Fibroblast of skin of scalp (primary cell): ENCODE measurements around the gene HLF.
A peak's percentile ranks its signal among the peaks of the same experiment; 100 is the strongest.

Experiments
- DNase-seq: peaks from one replicate; pipeline ENCODE4 v3.0.0-alpha.2; 2013

Gene HLF

DNA sequence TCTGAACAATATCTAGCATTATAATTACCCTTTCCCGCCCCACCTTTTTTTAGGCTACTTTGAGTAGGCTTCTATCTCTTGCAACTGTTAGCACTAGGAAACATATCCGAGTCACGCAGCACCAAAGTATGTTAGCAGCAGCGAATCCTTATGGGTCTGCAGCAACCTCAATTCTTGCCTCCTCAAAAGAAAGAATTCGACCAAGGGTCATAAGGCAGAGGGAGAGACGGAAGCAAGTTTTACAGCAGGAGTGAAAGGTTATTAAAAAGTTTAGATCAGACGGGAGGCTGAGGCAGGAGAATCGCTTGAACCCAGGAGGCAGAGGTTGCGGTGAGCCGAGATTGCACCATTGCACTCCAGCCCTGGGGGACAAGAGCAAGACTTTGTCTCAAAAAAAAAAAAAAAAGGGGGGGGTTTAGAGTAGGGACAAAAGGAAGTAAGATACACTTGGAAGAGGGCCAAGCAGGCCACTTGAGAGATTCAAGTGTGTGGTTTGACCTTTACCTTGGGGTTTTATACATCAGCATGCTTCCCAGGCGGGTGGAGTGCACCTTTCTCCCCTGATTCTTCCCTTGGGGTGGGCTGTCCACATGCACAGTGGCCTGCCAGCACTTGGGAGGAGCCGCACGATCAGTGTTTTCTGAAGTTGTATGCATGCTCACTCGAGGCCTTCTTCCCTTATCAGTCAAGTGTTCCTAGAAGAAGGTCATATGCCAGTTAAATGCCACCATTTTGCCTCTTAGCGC, 67.7 kb downstream of the HLF start:
- no peak for DNase-seq

DNA sequence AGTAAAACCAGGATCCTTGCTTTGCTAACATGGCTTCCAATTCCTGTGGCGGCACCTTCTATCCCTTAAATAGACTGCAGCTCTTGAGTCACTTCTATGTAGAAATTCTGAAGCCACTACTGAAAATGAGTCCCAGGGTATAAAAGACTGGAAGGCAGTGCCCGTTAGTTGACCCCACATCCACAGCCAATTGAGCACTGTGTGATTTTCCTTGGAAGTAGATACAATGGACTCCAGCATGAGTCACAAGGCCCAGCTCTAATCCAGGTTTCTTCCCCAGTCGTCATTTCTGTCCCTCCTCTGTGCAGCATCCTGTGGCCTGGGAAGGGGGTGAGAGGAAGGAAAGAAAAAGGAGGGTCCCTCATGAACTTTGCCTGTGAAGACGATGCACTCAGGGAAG, 69.5 kb downstream of the HLF start:
- DNase-seq, result peak; percentile 44

GRCh38 chr17:55334881-55335540, 70.3 kb downstream of the HLF start:
- DNase-seq, result no peak

DNA sequence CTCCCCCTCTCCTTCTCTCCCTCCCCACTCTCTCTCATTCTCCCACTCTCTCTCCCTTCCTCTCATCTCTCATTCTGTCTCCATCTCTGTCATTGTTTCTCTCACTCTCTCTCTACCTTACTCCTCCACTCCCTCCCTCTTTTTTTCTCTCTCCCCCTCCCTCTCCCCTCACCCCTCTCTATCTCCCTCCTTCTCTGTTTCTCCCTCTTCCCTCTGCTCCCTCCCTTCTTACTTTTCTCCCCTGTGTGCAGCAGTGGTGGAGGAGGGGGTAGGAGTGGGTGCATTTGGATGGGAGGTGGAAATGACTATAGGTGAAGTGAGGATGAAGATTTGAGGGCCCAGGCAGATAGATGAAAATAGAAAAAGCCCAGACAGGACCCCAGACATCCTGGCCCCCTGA, 70.9 kb downstream of the HLF start:
- DNase-seq, result no peak

DNA sequence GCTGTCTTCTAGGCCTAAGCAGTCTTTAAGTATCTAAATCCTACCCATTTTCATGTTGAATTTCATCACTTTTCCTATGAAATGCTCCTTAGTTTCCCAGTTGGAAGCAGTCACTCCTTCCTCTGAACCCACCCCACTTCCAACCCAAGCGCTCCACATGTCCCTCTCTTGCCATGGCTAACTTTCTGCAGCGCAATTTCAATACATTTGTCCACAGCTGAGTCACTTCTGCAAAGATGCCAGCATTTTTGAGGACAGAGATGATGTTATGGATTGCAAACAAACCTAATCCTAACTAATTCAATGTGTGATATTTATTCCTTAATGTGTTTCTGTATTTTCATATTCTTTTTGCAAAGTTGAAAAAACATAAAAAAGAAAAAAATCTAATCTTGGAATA, 71.7 kb downstream of the HLF start:
- peak; percentile 33 for DNase-seq

GRCh38 chr17:55340176-55340575, 75.4 kb downstream of the HLF start:
- no peak for DNase-seq

- DNase-seq, result no peak
These were observed 75.9 kb downstream of the HLF start for GRCh38 chr17:55340686-55341085.

GRCh38 chr17:55341432-55341831, 76.7 kb downstream of the HLF start:
- DNase-seq, result peak; percentile 62

DNA sequence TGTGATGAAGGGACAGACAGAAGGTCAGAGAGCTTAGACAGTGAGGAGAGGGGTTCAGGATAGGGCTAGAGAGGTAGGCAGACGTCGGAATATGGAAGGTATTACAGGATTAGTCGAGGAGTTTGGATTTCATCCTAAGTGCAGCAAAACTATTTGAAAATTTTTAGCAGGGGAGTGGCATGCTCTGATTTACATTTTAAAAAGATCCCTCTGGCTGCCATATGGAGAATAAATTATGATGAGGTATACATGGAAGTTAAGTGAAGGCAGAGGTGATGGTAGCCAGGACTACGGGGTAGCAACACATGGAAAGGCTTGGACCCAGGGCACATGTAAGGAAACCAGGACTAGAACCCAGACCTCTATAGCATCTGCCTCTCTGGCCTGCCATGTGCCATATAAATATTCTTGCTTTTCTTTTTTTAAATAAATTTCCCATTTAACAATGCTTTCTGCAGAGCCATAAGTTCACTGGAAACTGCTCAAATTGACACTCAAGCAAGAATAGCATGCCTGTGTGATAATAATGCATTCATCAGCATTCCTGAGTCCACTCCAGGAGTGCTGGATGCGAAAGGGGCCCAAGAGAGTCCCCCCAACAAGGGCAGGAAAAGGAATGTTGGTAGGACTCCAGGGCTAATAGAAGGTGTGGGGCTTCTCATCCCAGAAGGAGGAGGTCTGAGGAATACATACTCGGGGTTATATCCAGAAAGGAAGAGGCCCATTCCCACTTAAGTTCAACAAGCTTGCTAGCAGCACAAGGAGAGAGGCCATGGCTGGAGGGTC, 78.2 kb downstream of the HLF start:
- no peak for DNase-seq

GRCh38 chr17:55343900-55344513, 79.2 kb downstream of the HLF start:
- DNase-seq, result no peak

DNA sequence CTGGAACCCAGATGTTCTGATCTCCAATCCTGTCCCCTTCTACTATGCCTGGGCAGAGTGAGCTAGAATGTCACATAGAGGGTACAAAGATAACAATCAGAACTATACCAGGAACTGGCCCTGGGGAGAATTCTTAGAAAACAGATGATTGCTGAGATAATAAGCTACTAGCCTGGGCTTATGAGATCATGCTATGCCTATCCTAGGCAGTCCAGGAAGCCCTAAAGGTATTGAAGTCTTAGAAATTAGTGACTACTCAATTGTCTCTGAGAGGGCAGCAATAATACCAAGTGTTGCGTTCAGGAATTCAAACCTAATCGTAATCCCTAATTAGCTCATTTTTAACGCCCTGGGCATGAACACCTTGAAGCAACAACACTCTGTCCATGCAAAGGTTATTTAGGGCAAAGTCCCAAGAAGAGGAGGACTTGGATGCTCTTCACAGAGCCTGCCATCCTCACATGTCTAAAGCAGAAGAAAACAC, 79.8 kb downstream of the HLF start:
- no peak for DNase-seq

- DNase-seq, result no peak
These were observed 80.4 kb downstream of the HLF start for GRCh38 chr17:55345132-55345531.

DNA sequence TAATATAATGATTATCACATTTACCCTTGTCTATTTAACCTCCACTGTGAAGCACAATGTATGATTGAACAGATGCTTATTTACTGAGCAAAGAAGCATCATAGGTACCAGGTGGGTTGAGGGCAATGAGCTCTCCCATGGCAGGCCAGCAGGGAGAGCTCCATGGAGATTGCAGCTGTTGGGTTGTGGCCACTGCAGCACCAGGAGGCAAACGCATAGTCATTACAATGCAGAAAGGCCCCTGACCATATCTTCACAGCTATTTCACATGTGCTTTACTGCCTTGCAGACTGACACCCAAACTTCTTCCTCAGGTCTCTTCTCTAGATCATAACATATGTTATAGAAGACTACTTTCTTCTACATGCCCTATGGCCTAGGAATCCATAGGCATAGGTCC, 81.9 kb downstream of the HLF start:
- DNase-seq, result no peak

- no peak for DNase-seq
These were observed 82.6 kb downstream of the HLF start for GRCh38 chr17:55347341-55347740.

DNA sequence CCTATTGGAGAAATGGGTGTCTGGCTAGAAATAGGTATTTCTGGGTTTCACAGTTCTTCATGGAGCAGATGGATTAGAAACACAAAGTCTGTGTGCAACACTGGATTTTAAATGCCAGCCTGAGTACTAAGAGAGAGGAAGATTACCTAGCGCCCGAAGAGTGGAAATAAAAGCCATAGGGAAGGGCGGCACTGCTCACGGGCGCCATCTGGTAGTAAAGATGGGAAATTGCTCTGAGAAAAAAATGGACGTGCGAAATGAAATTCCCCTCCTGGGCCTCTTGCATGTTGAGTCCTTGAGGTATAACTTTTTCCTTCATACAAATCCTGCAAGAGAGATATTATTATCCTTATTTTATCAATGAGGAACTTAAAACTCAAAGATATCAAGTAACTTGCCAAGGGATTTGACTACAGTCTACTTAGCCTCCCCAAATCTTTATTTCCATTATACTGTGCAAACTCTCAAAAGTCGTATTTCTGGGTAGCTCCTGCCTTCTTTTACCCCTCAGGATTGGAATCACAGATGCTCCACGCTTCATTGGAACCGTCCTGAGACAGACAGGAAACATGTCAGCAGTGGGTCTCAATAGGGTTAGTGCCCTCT, 84.1 kb downstream of the HLF start:
- peak; percentile 50 for DNase-seq

GRCh38 chr17:55350825-55351205, 86.1 kb downstream of the HLF start:
- DNase-seq, result no peak

DNA sequence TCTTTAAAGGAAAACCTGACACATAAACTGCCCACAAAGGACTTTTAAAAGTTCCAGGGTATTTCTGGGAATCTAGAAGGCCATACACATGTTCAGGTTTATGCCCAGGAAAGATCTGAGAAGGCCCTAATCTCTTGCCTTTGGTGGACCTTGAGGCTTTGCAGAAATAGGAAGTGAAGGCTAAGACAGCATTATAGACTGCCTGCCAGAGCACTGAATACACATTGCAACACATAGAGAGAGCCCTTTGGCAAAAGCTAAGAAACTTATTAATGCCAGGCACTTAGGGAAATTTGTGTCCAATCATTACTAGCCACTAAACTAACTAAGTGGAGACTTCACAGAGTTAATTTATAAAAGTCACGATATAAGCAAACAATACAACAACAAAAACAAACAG, 86.5 kb downstream of the HLF start:
- DNase-seq, result no peak

DNA sequence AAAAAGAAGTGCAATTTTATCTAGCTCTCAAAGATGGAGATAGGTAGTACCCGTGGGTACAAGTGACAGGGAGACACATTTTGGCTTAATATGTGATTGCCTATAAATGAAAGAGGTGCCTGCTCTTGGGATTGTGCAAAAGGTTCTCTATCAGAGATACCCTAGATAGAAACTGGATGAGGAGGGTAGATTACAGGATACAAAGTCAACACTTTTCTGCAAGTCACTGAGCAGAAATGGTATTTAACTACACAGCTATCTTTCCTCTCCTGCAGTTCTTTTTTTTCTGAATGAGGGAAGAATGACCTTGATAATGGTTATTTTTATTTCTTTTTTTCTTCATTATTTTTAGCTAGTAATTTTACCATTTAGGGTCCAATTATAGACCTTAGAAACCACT, 89.2 kb downstream of the HLF start:
- DNase-seq, result no peak

DNA sequence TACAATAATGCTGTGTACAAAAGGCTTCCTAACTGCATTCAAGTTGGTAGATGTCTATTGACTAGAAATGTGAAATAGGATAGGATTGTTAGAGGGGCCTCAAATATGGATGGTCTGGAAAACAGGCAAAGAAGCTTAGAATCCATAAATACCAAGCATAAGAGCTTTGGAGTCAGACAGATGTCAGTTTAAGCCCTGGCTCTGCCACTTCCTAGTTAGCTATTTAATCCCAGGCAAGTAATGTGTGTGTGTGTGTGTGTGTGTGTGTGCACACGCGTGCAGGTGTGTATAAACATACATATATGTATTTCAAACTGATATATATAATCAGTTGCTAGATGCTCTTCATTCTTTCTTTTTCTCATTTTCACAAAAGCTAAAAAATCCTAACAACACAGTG, 90.2 kb downstream of the HLF start:
- no peak for DNase-seq

DNA sequence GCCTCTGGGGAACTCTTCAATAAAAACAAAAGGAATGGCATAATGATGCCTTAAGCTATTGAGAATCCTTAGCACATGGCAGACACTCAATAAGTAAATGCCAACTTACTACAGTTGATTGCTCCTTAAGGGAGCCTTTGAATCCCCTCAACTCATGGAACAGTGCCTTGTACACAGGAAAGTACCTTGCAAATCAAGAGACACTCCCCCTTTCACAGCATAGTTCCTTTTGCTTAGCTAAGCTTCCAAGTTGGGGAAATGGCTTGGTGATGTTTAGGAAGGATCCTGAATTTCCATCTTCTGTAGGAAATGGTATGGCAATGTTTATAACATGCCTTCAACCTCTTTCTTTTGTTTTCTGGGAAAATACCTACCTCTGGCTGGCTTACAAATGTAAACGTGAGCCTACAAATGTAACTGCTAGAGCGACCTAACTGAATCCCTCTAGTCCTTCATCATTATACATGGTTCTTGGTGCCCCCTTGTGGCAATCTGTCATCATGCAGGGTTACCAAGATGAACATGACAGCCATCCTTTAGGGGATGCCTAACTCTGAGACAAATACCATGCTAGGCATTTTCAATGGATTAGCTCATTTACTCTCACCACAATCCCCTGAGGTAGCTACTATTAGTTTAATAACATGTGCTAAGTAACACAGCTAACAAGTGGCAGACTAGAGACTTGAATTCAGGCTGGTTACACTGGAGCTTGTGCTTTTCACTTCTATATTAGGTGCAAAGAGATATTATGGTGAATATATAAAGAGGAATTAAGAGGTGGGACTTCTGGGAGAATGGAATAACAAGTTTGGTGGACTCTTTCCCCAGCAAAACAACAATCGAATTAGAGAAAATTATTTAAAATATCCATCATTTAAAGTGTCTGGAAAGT, 91.9 kb downstream of the HLF start:
- peak; percentile 68 for DNase-seq

DNA sequence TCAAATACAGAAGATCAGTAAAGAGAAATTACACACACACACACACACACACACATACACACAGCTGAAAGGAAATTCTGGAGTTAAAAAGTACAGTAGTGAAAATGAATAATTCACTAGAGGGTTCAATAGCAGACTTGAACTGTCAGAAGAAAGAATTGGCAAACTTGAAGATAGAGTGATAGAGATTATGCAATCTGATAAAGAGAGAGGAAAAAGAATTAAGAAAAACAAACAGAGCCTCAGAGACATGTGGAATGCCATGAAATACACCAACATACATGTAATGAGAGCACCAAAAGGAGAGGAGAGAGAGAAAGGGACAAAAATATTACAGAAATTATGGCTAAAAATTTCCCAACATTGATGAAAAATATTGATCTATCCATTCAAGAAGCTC, 96.2 kb downstream of the HLF start:
- no peak for DNase-seq

GRCh38 chr17:55363033-55363432, 98.3 kb downstream of the HLF start:
- DNase-seq, result no peak
